MCF 10A (cell line): ENCODE data around the gene C1QTNF3. TPM values are rescaled to one million over a fixed set of nuclear protein-coding genes. Genes with fewer than 3 reads are reported as not detected.

ENCODE experiments used
- BruUV-seq: library from RNA; stranded (reverse); fragments of 400-500 nt; replicated peaks from 2 replicates; lab custom pipeline; 2021; lab: Mats Ljungman, UMichigan
- CTCF ChIA-PET: fragments of 300-600 bp; sonication (Branson Sonifier 250); formaldehyde crosslinking; extraction: SDS; loops from one replicate; lab custom pipeline; 2021; ENCODE audit warnings: antibody characterized with exemption, inconsistent platforms; lab: Yijun Ruan, JAX
- POLR2A ChIA-PET: fragments of 300-600, 350-650 bp; sonication (Branson Sonifier 250); formaldehyde crosslinking; extraction: SDS; loops from one replicate; lab custom pipeline; 2020; ENCODE audit warnings: antibody characterized with exemption, inconsistent platforms; lab: Yijun Ruan, JAX
- DNase-seq: peaks from one replicate; pipeline ENCODE4 v3.0.0-alpha.2; 2018; ENCODE audit not compliant: unreplicated experiment
- H3K27ac Mint-ChIP-seq: one replicate; pipeline ENCODE4 v1.8.0; 2022; ENCODE audit warnings: mild to moderate bottlenecking, low read depth, mixed read lengths; ENCODE audit not compliant: unreplicated experiment
- H3K27me3 Mint-ChIP-seq: one replicate; pipeline ENCODE4 v1.8.0; 2022; ENCODE audit warnings: mixed read lengths; ENCODE audit not compliant: insufficient read depth, unreplicated experiment
- H3K36me3 Mint-ChIP-seq: one replicate; pipeline ENCODE4 v1.8.0; 2022; ENCODE audit warnings: mild to moderate bottlenecking, moderate library complexity, mixed read lengths; ENCODE audit not compliant: insufficient read depth, unreplicated experiment
- H3K4me1 Mint-ChIP-seq: one replicate; pipeline ENCODE4 v1.8.0; 2022; ENCODE audit warnings: mixed read lengths; ENCODE audit not compliant: insufficient read depth, unreplicated experiment
- H3K4me3 Mint-ChIP-seq: one replicate; pipeline ENCODE4 v1.8.0; 2022; ENCODE audit warnings: mild to moderate bottlenecking, moderate library complexity, mixed read lengths; ENCODE audit not compliant: unreplicated experiment
- H3K9me3 Mint-ChIP-seq: one replicate; pipeline ENCODE4 v1.8.0; 2022; ENCODE audit warnings: mixed read lengths; ENCODE audit not compliant: unreplicated experiment
- CTCF ChIP-seq: fragments of 200-600 bp; IDR thresholded peaks from one replicate; pipeline ENCODE4 v1.8.0; 2022; ENCODE audit warnings: antibody characterized with exemption, mild to moderate bottlenecking; ENCODE audit not compliant: unreplicated experiment
- intact Hi-C: fragments of 100-400 bp; cut with micrococcal nuclease; formaldehyde crosslinking; loops from 2 replicates; pipeline ENCODE4 v1.14.1; 2022
- total RNA-seq: library from RNA; stranded (reverse); gene quantifications from 2 replicates; pipeline ENCODE4 v1.2.3, GENCODE V29; 2022

Gene C1QTNF3
- total RNA-seq, 1 experiment from 2014 or later, result 0.49 TPM

DNA sequence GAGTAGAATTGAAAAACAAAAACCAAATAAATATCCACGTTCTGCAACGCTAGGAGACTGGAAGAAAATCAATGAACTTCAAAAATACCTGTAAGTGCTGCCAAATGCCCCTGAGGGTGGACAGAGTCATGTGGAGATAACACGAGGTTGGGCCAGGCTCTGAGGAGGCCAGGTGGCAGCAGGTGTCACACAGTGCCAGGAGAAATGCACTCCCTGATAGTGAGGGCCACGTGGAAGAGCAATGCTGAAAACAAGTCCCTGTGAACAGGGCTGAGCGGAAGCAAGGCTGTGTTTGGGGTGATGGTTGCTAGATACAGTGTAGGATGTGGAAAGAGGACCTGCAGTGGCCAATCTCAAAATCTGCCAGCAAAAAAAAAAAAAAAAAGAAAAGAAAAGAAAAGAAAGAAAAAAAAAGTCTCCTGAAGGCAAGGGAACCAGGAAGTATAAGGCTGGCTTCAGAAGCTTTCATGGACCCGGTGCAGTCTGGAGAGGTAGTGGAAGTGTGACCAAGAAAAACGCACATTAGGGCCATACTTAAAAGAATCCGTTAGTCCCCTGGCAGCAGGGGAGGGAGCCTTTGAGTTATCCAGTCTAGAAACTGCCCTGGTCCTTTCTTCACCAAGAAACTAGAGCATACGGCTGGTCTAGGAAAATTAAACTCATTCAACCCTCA lies 16.8 kb downstream of the C1QTNF3 start:
- H3K27me3 Mint-ChIP-seq, result no peaks in the 10 kb centered on the region
- no TSS peak for BruUV-seq
- ChIA-PET CTCF (interaction anchor here (0.5 to 0.6 kb wide), 2 partner anchors 9 to 256 kb away, joined by 3 read pairs; no protein-coding TSS in a partner anchor), POLR2A (no interaction called here)
- intact Hi-C loops, result no loop called here
- H3K4me1 Mint-ChIP-seq, result peaks cover 6% of the 10 kb centered on the region
- H3K9me3 Mint-ChIP-seq, result no peaks in the 10 kb centered on the region
- H3K4me3 Mint-ChIP-seq, result no peak overlapping the region
- no peak for TF ChIP-seq CTCF
- H3K27ac Mint-ChIP-seq, result peak overlapping the region; percentile 34
- DNase-seq, result no peak
- H3K36me3 Mint-ChIP-seq, result peaks cover 4% of the 10 kb centered on the region

GRCh38 chr5:34022121-34022705 lies 20.8 kb downstream of the C1QTNF3 start:
- Mint-ChIP-seq H3K36me3 (peaks cover 4% of the 10 kb centered on the region), H3K27me3 (no peaks in the 10 kb centered on the region), H3K27ac (no peak overlapping the region), H3K4me3 (no peak overlapping the region), H3K4me1 (peaks cover 6% of the 10 kb centered on the region), H3K9me3 (no peaks in the 10 kb centered on the region)
- ChIA-PET POLR2A (no interaction called here), CTCF (interaction anchor here (0.6 kb wide), 1 partner anchor 255 kb away, joined by 6 read pairs; no protein-coding TSS in a partner anchor)
- TF ChIP-seq CTCF, result no peak
- no TSS peak for BruUV-seq
- intact Hi-C loops, result no loop called here
- no peak for DNase-seq

DNA sequence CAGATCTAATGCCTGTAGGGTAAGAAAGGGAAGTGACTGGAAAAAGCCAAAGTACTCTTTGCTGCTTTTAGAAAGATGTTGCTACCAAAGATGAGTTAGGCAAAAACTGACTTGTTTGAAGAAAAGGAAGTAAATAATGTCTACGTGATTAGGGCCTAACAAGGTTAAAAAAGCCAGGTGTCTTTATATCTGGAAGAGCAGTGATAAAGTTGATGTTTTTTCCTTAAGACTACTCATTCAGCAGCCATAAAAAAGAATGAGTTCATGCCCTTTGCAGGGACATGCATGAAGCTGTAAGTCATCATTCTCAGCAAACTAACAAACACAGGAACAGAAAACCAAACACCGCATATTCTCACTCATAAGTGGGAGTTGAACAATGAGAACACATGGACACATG lies 21.7 kb downstream of the C1QTNF3 start:
- Mint-ChIP-seq H3K36me3 (peaks cover 4% of the 10 kb centered on the region), H3K4me3 (no peak overlapping the region), H3K9me3 (no peaks in the 10 kb centered on the region), H3K4me1 (peaks cover 6% of the 10 kb centered on the region), H3K27ac (no peak overlapping the region), H3K27me3 (no peaks in the 10 kb centered on the region)
- no peak for DNase-seq
- POLR2A ChIA-PET, result no interaction called here
- intact Hi-C loops, result no loop called here
- BruUV-seq, result no TSS peak
- CTCF ChIA-PET, result no interaction called here
- TF ChIP-seq CTCF, result no peak

- intact Hi-C loops, result no loop called here
- no peaks in the 10 kb centered on the region for H3K36me3 Mint-ChIP-seq
- CTCF ChIA-PET, result interaction anchor here (0.6 kb wide), 2 partner anchors 431 to 878 kb away, joined by 3 read pairs; no protein-coding TSS in a partner anchor
- no peak overlapping the region for H3K4me3 Mint-ChIP-seq
- peaks cover 6% of the 10 kb centered on the region for H3K4me1 Mint-ChIP-seq
- BruUV-seq, result no TSS peak
- H3K27me3 Mint-ChIP-seq, result no peaks in the 10 kb centered on the region
- no peak overlapping the region for H3K27ac Mint-ChIP-seq
- DNase-seq, result no peak
- POLR2A ChIA-PET, result no interaction called here
- H3K9me3 Mint-ChIP-seq, result no peaks in the 10 kb centered on the region
- no peak for TF ChIP-seq CTCF
Measured at GRCh38 chr5:34020726-34021125, 22.3 kb downstream of the C1QTNF3 start.
